Cerebellar nuclear complex (tissue), 1 donor: ENCODE data around the gene ACSS1.

Source experiments
- DNase-seq, 2 experiments: peaks; one replicate each; lab custom pipeline; 2025; lab: John Stamatoyannopoulos, UW

The ACSS1 gene

GRCh38 chr20:24993337-24994185 is 64.4 kb downstream of the ACSS1 start:
- DNase-seq, result peak in 1 of 2 experiments; percentile 26

DNA sequence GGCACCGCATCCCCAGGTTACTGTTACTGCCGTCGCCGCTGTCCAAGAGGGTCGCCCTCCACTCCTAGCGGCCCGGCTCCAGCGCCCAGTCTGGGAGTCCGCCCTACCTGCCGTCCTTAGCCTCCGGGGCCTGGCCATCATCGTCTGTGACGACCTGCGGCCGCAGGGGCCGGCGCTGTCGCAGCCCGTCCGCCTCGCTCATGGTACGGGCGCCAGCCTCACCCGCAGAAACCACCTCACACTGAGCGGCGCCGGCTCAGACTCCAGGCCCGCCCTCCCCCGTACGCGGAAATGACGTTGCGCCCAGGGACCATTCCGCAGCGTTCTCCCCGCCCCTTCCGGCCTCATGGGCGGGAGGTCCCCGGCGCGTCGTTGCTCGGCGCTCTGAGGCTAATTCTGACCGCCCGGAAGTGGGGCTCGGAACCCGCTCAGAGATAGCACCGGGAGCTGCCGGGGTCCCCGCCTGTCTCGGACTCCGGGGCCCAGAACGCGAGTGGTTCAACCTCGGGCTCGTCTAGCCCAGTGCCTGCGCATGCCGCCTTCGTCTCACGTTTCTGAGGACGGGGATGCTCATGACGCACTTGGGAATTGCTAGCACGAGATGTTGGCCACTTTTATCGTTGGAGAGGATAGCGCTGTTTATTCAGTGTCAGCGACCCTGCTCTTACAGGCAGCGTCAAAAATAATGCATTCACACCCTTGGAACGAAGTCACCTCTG is 65.3 kb downstream of the ACSS1 start, which contains the start of gene APMAP:
Gene APMAP, minus strand, starts transcription at position 265 of the 719 bp plus-strand sequence. Its CDS starts 63 bp downstream, at position 202.
- DNase-seq, result peak; percentile 43 to 76

DNA sequence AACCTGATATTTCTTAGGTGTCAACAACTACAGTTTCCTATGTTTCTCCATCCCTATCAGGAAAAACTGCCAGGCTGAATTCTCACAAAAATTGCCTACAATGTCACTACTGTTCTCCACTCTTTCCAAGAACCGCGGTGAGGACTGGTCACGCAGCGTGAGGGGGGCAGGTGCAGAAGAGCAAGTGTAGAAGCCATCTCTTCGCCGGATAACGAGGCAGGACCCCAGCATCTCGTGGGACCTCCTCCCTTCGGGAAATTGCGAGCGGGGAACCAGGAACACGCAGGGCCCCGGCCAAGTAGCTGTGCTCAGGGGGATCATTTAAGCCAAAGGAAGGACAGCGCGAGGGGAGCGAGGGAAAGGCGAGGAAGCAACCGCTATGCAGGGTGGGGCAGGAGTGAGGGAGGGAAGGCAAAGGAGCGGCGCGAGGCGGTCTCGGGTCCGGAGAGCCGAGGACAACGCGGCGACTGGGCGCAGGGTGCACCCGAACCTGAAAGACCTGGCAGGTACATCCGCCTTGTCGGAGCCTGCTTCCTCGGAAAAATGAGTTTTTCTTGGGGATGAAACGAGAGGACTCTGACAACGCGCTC is 65.9 kb downstream of the ACSS1 start:
- no peak for DNase-seq

GRCh38 chr20:24990810-24991252 is 67.1 kb downstream of the ACSS1 start:
- DNase-seq, result no peak

DNA sequence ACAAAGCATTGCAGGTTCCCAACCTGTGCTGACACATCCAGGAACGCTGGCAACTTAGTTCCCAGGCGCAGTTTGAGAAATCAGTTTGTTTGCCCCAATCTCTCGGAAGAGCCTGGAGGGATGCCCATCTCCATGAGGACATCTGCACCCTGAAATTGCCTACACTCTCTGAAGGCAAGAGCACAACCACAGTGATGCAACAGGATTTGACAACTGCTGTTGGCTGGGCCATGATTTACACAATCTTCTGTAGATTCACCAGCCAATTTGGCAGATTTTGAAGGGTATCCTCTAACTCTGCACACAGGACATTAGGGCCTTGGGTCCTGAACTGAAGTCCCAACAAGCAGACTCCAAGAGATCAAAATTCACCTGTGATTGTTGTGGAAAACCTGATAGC is 68.8 kb downstream of the ACSS1 start:
- no peak for DNase-seq

GRCh38 chr20:24987873-24988835 is 69.8 kb downstream of the ACSS1 start:
- DNase-seq, result no peak

DNA sequence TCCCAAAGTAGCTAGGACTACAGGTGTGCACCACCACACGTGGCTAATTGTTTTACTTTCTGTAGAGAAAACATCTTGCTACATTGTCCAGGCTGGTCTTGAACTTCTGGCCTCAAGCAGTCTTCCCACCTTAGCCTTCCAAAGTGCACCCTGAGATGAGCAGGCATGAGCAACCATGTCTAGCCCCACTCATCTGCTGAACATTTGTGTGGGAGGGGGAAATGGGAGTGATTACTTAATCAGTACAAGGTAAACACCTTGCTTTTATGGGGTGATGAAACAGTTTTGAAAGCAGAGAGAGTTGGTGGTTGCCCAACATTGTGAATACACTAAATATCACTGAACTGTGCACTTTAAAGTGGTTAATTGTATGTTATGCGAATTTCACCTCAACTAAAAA is 70.7 kb downstream of the ACSS1 start:
- no peak for DNase-seq

DNA sequence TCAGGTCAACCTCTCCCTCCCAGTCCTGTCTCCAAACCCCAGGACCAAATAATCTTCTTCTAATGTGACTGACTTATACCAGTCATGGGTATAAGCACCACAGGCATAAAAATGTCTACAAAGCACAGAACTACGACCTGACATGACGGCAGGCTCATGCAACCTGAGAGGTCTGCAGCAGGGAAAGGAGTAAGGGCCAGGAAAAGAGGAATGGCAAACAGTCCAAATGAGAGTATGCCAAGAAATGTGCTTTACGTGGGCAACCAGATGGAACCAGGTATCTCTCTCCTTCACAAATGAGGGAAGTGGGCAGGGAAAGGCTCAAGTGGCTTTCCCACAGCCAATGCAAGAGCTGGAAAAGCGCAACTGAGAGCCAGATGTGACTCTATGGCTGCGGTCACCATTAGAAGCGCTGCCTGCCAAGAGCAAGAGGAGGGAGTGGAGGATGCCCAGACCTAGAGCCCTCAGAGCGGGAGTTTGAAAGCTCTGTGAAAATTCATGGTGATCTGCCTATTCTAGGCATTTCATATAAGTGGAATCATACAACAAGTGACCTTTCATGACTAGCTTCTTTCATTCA is 71.4 kb downstream of the ACSS1 start:
- DNase-seq, result no peak

DNA sequence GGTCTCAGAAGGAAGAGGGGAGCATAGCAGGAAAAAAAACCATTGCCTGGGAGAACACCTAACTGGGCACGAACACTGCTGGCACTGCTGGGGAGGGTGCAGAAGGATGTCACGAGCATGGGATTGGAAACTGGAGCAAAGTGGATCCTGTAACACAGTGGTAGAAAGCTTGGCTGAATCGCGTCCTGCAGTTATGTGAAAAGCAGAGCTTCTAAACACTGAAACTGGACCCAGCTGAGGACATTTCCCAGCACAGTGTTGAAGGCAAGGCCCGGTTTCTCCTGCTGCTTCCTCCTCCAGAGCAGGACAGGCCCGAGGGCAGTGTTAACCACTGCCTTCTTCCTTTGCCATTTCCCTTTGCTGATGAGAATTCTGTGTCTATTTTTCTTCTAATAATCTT is 72.1 kb downstream of the ACSS1 start:
- DNase-seq, result no peak

DNA sequence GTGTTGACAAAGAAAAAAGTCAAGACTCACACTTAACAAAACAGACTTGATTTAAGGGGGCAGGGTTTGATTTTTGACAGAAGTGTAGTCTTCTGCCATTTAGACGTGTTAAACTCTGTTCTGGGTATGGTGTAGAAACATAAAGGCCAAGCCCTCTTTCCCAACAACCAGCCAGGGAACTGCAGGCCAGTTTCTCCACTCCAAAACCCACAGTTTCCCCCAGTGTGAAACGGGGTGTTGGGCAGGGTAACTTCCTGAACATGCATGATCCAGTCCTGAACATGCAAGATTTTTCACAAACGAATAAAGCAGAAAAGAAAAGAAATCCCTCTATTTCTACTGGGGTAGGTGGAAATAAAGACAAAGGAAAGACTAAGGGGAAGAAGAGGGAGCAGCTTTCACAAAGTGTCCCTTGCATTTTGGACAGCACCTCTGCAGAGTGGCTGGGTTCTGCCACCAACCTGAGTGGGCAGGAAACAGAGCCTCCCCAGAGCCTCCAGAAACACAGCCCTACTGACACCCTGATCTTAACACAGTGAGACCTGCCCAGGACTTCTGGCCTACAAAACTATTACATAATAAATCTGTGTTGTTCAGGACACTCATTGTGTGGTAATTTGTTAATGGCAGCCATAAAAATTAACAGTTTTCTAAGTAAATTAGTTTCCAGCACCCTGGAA is 72.8 kb downstream of the ACSS1 start:
- DNase-seq, result no peak

DNA sequence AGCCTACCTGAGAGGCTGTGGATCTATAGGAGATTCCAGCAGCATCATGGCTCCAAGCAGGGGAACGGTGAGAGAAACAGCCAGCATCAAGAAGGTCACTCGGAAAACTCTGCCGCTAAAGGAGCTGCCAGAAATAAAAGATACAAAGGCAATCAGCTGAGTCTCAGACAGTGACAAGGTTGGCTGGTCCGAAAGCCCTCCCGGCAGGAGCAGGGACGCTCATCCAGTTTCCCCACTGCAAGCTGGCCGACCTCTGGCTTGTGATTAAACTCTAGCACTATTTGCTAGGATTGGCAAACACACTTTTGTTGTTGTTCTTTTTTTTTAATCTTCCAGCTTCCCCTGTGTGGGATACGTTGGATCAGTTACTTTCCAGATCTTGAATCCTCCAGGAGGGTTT is 74.0 kb downstream of the ACSS1 start:
- DNase-seq, result no peak

GRCh38 chr20:24981790-24982189 is 76.1 kb downstream of the ACSS1 start:
- DNase-seq, result no peak

DNA sequence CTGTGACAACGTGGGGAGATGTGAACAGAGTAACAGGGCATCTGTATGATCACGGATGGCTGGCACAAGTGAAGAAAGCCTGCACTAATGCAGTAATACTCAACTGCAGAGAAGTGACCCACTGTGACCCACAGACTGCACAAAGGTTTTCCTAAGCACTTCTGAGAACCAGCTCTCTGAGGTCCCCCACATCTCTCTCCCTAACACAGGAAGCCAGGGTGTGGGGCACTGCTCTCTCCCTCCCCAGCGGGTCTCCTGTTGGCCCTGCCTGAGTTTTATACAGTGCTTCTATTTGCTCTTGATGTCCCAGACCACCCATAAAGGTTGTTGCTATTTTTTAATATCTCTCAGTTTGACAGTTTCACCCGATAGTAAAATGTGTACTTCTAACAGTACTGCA is 76.7 kb downstream of the ACSS1 start:
- no peak for DNase-seq

- no peak for DNase-seq
Measured at GRCh38 chr20:24980291-24981053, 77.5 kb downstream of the ACSS1 start.

- DNase-seq, result no peak
Measured at GRCh38 chr20:24979036-24979960, 78.6 kb downstream of the ACSS1 start.

- no peak for DNase-seq
Measured at GRCh38 chr20:24978513-24978912, 79.4 kb downstream of the ACSS1 start.

GRCh38 chr20:24977797-24978196 is 80.1 kb downstream of the ACSS1 start:
- DNase-seq, result no peak

GRCh38 chr20:24977336-24977735 is 80.6 kb downstream of the ACSS1 start:
- DNase-seq, result no peak

DNA sequence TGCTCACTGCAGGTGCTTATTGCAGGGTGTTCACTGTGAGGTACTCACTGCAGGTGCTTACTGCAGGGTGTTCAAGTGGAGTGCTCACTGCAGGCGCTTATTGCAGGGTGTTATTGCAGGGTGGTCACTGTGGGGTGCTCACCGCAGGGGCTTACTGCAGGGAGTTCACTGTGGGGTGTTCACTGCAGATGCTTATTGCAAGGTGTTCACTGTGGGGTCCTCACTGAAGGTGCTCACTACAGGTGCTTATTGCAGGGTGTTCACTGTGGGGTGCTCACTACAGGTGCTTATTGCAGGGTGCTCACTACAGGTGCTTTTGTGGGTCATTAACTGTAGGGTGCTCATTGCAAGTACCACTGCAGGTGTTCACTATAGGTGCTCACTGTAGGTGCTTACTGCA is 85.6 kb downstream of the ACSS1 start:
- no peak for DNase-seq
